ENCODE measurements around the gene PPP1R12B.
"Not testable (repeated sequence)": the region's sequence is repeated elsewhere in the genome, so short reads cannot be mapped to it uniquely, and the experiment has no call there.

The PPP1R12B gene

DNA sequence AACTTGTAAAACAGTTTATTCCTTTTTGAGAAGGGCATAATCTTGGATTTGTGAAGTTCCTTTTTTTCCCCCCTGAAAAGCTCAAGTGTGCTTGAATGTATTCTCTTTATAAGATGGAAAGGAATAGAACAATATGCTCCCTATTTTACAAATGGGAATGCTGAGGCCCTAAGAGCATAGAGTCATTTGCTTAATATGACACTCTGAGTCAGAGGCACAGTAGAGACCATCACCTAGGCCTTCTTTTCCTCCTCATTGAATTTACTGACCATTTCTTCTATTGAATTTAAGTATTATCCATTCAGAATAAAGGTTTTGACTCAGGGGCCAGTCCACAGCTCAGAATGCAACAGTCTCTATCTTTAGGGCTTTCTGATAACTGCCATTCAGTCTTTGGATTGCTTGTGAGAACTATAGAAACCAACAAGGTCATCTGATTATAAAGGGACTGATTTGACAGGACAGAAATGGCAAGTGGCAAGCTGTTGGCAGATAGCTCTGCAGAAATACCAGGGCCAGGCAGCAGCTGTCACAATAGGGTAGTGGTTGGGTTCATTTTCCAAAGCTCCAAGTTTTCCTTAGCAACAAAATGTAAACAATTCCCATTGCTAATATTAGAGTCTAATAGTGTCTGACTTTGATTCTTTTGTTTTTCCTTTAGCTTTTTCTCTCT lies 111.1 kb downstream of the PPP1R12B start:
- CTCF ChIA-PET, result interaction anchor here (1.0 to 2.0 kb wide), 4 partner anchors 42 to 261 kb away, joined by 3 to 5 read pairs (median 4); no protein-coding TSS in a partner anchor
- POLR2A ChIA-PET, result interaction anchor here (0.6 to 0.7 kb wide), 2 partner anchors 17 to 277 kb away, joined by 3 to 9 read pairs; no protein-coding TSS in a partner anchor

DNA sequence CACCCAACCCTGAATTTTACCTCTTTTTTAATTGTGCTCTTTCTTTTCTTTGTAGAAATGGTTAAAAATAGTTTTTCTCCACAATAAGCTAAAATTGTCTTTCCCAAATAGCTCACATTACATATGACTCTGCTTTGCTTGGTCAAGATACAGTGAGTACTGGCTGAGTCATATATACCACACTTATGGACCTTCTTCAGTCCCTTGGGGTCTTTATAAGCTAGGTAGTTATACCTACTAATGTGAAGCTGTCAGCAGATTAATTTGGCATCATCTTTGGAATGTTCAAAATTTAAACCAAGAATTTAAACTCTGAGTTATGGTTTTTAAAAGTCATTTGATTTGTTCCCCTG lies 111.6 kb downstream of the PPP1R12B start:
- DNase-seq (ENCODE audit: extremely low spot score), result not testable (repeated sequence)
- ChIA-PET POLR2A (interaction anchor here (0.6 to 0.7 kb wide), 2 partner anchors 18 to 278 kb away, joined by 3 to 9 read pairs; no protein-coding TSS in a partner anchor), CTCF (interaction anchor here (1.0 to 2.0 kb wide), 4 partner anchors 41 to 166 kb away, joined by 3 to 5 read pairs (median 4); no protein-coding TSS in a partner anchor)

More for the DNA sequence above, 111.1 kb downstream of the PPP1R12B start:
- DNase-seq (ENCODE audit: extremely low spot score), result not testable (repeated sequence)

DNA sequence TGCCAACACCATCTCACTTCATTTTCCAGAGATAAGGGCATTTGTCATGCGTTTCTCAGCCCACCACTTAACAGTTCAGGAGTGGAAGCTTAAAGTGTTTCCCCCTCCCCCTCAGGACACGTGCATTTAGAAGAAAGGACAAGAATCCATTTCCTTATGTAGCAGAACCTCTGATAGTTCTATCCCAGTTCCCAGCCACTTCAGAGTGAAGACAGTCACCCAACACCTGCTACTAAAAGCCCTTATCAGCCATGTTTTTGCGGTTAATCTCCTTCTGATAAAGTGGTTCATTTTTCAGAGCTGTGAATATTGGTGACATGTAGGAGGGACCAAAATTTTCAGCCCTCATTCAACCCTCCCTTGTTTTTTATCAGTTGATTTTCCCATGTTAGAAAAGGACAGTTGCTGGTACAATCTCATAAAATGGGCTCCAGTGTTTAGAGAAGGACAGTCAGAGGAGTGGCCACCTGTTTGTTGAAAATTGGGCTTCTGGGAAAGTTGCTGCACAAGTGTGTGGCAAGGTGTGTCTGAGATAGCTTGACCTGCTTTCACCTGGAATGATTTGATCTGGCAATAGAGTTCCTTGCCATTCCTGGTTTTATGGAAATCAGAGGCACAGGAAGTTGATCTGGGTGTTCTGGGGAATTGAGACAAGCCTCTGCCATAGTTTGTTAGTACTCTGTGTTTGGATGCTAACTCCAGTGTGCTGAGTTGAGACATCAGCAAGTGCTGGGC lies 114.0 kb downstream of the PPP1R12B start:
- TF ChIP-seq, protein P1, sequence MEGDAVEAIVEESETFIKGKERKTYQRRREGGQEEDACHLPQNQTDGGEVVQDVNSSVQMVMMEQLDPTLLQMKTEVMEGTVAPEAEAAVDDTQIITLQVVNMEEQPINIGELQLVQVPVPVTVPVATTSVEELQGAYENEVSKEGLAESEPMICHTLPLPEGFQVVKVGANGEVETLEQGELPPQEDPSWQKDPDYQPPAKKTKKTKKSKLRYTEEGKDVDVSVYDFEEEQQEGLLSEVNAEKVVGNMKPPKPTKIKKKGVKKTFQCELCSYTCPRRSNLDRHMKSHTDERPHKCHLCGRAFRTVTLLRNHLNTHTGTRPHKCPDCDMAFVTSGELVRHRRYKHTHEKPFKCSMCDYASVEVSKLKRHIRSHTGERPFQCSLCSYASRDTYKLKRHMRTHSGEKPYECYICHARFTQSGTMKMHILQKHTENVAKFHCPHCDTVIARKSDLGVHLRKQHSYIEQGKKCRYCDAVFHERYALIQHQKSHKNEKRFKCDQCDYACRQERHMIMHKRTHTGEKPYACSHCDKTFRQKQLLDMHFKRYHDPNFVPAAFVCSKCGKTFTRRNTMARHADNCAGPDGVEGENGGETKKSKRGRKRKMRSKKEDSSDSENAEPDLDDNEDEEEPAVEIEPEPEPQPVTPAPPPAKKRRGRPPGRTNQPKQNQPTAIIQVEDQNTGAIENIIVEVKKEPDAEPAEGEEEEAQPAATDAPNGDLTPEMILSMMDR (IDR thresholded peaks at IDR 0.05; ENCODE audit: control extremely low read depth, extremely low read depth, low read depth, missing control alignments), result no peak
- POLR2A ChIA-PET, result no interaction called here
- CTCF ChIA-PET, result interaction anchor here (1.2 to 1.8 kb wide), 3 partner anchors 102 to 138 kb away, joined by 4 to 6 read pairs (median 4); no protein-coding TSS in a partner anchor
- no peak for DNase-seq (ENCODE audit: extremely low spot score)

DNA sequence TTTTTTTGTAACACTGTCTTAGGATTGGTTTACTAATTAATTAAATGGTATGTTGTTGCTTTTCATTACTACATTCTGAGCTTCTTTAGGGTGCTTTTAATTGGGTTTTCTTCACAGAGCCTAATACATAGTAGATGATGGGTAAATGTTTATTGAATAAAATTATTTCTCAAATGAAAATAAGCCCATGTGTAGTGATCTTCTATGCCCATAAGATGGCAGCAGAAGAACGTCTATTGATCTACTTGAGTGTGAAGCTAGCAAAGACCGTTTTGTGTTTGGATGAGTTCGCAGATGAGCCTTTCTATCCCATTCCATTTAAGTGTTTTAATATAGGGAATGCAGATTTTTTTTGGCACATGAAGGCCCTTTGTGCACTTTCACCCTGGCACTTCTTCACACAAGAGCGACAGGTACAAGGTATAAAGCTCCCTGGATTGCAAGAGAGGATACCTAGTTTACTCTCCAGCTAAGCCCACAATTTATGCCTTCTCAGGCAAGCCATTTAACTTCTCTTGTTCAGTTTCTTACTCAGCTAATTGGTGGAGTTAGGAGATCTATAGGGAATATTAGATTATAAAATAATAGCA lies 115.7 kb downstream of the PPP1R12B start:
- CTCF ChIA-PET, result interaction anchor here (0.6 to 2.7 kb wide), 20 partner anchors 9 to 570 kb away, joined by 3 to 27 read pairs (median 4); no protein-coding TSS in a partner anchor
- DNase-seq (ENCODE audit: extremely low spot score); POLR2A ChIA-PET: not testable (repeated sequence)
- TF ChIP-seq, protein P1 (IDR thresholded peaks at IDR 0.05; ENCODE audit: control extremely low read depth, extremely low read depth, low read depth, missing control alignments), result peak; percentile 45

DNA sequence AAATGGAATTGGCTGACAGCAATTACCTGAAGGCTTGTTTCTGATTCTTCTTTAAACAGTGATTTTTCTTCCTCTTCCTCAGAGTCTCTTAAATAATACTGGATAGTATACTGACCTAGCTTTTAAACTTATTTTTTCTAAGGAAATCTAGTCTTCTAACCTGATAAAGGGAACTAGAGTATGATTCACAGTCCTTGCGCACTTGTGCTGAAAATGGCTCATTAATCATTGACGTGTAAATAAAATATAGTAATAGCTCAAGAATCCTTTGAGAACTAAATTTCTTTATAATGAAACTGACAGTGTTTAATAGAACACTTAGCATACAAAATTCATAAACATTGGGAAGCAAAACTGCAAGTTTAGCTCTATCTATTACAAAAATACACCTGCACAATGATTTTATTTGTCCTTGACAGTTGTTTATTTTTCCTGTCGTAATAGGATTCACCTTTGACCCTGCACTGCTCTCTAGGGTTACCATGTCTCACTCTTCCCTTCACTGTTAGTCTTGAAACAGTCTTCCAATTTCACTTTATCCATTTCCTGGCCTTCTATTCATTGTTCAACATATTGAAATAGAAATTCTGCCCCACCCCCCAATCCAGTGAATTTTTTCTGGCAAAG lies 117.3 kb downstream of the PPP1R12B start:
- CTCF ChIA-PET, result interaction anchor here (1.2 to 2.7 kb wide), 2 partner anchors 106 to 253 kb away, joined by 3 to 27 read pairs; no protein-coding TSS in a partner anchor
- POLR2A ChIA-PET, result not testable (repeated sequence)

DNA sequence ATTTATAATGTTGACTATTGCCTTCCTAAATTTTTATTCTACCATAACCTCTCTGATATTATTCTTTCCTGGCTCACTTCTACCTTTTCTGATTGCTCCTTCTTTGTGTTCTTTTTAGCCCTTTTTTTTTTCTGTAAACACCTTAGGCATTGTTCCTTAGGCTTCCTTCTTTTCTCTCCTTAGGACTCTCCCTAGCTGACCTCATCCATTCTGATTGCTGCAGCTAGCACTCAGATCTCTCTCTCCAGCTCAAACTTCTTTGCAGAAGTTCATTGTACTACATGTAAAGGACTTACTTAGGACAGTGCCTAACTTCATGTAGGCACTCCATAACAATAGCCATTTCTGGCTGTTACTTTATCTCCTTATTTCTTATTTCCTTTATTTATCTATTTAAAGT lies 117.8 kb downstream of the PPP1R12B start:
- DNase-seq (ENCODE audit: extremely low spot score); POLR2A ChIA-PET: not testable (repeated sequence)
- CTCF ChIA-PET, result interaction anchor here (1.2 to 2.7 kb wide), 2 partner anchors 106 to 253 kb away, joined by 3 to 27 read pairs; no protein-coding TSS in a partner anchor

More for the DNA sequence above, 117.3 kb downstream of the PPP1R12B start:
- DNase-seq (ENCODE audit: extremely low spot score), result not testable (repeated sequence)

DNA sequence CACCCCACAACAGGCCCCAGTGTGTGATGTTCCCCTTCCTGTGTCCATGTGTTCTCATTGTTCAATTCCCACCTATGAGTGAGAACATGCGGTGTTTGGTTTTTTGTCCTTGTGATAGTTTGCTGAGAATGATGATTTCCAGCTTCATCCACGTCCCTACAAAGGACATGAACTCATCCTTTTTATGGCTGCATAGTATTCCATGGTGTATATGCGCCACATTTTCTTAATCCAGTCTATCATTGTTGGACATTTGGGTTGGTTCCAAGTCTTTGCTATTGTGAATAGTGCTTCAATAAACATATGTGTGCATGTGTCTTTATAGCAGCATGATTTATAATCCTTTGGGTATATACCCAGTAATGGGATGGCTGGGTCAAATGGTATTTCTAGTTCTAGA lies 118.9 kb downstream of the PPP1R12B start:
- DNase-seq (ENCODE audit: extremely low spot score); POLR2A ChIA-PET; CTCF ChIA-PET: not testable (repeated sequence)

DNA sequence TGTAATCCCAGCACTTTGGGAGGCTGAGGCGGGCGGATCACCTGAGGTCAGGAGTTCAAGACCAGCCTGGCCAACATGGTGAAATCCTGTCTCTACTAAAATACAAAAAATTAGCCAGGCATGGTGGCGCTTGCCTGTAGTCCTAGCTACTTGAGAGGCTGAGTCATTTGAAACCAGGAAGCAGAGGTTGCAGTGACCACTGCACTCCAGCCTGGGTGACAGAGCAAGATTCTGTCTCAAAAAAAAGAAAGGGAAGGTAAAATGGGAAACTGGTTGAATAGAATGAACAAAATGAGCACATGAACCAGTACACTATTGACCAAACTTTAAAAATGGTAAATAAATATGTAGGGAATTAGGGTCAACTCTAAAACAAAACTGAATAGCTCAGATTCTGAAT lies 120.2 kb downstream of the PPP1R12B start:
- DNase-seq (ENCODE audit: extremely low spot score); CTCF ChIA-PET; POLR2A ChIA-PET: not testable (repeated sequence)

DNA sequence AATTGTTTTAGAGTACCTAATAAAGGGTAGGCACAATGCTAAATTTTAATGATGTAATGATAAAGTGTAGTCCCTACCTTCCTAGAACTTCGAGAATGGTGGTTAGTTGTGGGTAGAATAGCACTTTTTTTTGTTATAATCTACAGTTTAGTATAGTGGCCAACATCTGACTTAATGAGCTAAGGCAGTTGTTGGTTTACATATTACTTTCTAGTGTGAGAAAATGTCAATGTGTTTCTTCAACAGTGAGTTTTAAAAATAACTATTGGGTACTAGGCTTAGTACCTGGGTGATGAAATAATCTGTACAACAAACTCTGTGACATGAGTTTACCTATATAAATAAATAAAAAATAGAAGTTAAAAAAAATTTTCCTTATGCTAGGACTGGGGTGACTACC lies 120.6 kb downstream of the PPP1R12B start:
- CTCF ChIA-PET, result interaction anchor here (1.2 kb wide), 1 partner anchor 131 kb away, joined by 3 read pairs; no protein-coding TSS in a partner anchor
- POLR2A ChIA-PET; DNase-seq (ENCODE audit: extremely low spot score): not testable (repeated sequence)

DNA sequence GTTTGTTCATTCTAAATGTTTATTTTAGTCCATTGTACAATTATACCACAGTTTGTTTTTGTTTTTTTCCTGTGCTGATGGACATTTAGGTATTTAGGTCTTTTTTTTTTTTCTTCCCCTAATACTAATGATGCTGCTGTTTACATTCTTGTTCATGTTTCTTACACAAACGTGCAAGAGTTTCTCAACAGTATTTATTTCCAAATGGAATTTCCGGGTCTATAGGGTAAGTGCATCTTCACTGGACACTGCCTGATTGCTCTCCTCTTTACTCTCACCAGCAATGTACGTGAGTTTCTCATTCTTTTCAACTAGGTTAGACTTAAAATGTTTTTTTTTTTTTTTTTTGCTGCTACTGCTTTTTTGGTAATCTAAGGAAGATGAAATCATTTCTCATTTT lies 122.7 kb downstream of the PPP1R12B start:
- POLR2A ChIA-PET, result no interaction called here
- TF ChIP-seq, protein P1 (IDR thresholded peaks at IDR 0.05; ENCODE audit: control extremely low read depth, extremely low read depth, low read depth, missing control alignments), result no peak

DNA sequence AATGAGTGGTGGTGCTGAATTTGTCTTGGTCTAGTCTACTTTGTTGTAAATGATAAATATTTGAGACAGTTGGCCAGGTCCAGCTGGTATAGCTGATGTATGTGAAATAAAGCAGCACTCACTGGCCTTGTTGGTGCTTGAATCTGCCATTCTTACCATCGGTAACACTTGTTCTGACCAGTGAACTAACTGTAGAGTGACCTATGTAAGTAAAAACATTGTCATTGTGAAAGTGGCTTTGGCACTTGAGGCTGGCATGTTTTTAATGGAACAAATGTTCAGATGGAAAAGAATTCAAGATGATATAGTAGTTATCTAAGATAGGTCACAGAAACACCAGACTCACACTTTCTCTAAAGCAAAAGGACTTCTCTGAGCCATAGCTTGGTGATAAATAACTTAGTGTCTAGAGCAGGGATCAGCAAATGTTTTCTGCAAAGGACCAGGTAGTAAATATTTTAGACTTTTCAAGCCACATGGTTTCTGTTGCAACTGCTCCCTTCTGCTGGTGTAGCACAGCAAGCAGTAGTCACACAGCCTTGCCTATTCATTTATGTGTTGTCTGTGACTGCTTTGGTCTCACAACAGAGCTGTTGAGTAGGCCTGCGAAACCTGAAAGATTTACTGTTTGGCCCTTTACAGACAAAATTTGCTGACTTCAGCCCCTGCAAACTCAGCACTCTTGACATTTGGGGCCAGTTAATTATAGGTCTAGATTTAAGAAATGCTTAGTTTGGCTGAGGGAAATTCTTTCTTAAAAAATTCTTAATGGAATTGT lies 124.0 kb downstream of the PPP1R12B start:
- POLR2A ChIA-PET; DNase-seq (ENCODE audit: extremely low spot score): not testable (repeated sequence)
- CTCF ChIA-PET, result interaction anchor here (1.2 to 1.3 kb wide), 2 partner anchors 8 to 99 kb away, joined by 3 to 5 read pairs; no protein-coding TSS in a partner anchor

More for the DNA sequence above, 122.7 kb downstream of the PPP1R12B start:
- CTCF ChIA-PET, result no interaction called here
- DNase-seq (ENCODE audit: extremely low spot score), result no peak

DNA sequence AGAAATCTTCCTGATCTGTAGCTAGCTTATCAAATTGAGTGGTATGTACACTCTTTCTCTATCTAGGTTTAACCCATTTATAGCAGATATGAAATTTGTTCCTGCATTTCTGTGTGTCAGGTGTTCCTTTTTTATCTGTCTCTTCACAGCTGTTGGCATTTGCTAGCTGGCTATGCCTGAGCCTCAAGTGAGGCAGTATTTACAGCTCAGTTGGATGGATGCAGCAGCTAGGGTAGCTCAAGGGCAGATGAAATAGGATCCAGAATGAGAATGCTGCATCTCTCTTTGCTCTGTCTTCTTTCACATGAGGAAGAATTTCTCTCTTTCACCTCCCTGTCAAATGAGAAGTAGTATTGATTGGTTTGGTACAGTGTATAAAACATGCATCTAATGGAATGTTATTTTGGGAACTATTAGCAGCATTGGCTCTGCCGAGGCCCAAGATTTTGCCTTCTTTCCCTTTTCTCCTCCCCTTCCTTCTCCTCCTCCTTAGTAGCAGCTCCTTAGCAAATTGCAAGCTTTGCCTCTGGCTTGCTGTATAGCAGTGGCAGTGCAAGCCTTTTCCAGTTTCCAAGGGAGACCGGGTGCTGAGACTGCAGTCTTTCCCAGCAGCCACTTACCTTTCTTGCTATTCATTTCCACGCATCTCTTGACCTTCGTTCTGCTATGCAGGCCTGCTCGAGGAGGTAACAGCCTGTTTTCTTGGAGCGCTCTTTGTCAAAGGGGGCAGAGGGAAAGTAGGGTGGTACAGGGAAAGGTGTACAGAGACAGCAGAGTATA lies 125.0 kb downstream of the PPP1R12B start:
- DNase-seq (ENCODE audit: extremely low spot score); POLR2A ChIA-PET: not testable (repeated sequence)
- CTCF ChIA-PET, result interaction anchor here (1.2 to 1.3 kb wide), 2 partner anchors 9 to 99 kb away, joined by 3 to 5 read pairs; no protein-coding TSS in a partner anchor
